NB4 (cell line): ENCODE results near the gene DYDC1.
A peak's percentile ranks its signal among the peaks of the same experiment; 100 is the strongest.
"Not testable (repeated sequence)": the region's sequence is repeated elsewhere in the genome, so short reads cannot be mapped to it uniquely, and the experiment has no call there.

Source experiments
- DNase-seq: peaks from one replicate; pipeline ENCODE4 v3.0.0; 2010; ENCODE audit warnings: low read depth
- H3K4me3 ChIP-seq: one replicate; pipeline ENCODE4 v1.5.1; 2011; ENCODE audit warnings: mild to moderate bottlenecking, low read depth, low read length, moderate library complexity
- MYC ChIP-seq: IDR thresholded peaks from 2 replicates; pipeline ENCODE4 v1.6.1; 2011; ENCODE audit warnings: low read depth, low read length
- POLR2A ChIP-seq: IDR thresholded peaks from 2 replicates; pipeline ENCODE4 v1.6.1; 2011; ENCODE audit warnings: mild to moderate bottlenecking; ENCODE audit not compliant: insufficient read length; ENCODE audit errors: extremely low read depth
- TF ChIP-seq, protein P1 (sequence below): IDR thresholded peaks from 2 replicates; pipeline ENCODE4 v1.6.1; 2011; ENCODE audit warnings: low read depth, low read length
- TF ChIP-seq, protein P2 (sequence below): IDR thresholded peaks from one replicate; pipeline ENCODE4 v1.5.1; 2012; ENCODE audit warnings: low read depth, low read length

Gene DYDC1

DNA sequence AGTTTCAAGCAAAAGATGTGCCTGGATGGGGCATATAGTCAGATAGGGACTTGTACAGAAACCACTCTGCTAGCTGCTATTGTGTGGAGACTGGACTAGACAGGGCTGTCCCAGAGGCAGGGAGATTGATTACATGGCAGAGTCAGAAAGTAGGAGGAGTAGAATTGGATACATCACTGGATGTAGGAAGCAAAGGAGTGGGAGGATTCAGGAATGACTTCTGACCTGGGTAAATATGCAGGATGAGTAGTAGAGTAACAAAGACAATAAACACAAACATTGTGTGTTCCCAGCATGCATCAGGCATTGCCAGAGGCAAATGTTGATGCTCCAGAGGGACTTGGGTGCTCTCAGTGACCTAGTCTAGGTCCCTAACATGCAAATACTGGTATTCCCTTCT, 36.2 kb downstream of the DYDC1 start:
- TF ChIP-seq POLR2A = no peak
- no peak for TF ChIP-seq MYC
- TF ChIP-seq, protein P1, sequence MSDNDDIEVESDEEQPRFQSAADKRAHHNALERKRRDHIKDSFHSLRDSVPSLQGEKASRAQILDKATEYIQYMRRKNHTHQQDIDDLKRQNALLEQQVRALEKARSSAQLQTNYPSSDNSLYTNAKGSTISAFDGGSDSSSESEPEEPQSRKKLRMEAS = no peak
- TF ChIP-seq, protein P2, sequence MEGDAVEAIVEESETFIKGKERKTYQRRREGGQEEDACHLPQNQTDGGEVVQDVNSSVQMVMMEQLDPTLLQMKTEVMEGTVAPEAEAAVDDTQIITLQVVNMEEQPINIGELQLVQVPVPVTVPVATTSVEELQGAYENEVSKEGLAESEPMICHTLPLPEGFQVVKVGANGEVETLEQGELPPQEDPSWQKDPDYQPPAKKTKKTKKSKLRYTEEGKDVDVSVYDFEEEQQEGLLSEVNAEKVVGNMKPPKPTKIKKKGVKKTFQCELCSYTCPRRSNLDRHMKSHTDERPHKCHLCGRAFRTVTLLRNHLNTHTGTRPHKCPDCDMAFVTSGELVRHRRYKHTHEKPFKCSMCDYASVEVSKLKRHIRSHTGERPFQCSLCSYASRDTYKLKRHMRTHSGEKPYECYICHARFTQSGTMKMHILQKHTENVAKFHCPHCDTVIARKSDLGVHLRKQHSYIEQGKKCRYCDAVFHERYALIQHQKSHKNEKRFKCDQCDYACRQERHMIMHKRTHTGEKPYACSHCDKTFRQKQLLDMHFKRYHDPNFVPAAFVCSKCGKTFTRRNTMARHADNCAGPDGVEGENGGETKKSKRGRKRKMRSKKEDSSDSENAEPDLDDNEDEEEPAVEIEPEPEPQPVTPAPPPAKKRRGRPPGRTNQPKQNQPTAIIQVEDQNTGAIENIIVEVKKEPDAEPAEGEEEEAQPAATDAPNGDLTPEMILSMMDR = no peak
- DNase-seq = no peak
- no peak overlapping the region for H3K4me3 ChIP-seq

DNA sequence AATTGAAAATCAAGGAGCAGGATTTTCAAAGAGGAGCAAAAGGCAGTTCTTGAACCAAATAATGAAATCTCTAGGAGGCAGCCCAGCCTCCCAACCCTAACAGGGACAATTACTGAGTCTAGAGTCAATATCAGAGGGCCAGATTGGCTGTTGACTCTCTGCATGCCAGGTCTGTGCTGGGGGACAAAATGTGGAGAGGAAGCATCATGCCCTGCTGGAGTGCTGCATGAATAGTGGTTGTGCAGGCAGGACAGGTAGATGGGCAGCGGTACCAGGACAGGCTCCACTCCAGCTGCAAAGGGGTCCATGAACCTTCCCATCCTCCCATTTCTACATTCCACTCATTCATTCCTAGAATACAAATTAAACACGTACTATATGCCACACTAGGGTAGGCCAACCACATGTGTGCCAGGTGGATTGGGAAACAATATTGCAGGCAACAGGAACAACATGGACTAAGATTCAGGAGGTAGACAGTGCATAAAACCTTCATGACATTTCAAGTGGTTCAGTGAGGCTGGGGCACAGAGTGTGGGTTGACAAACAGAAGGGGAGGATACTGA, 36.7 kb downstream of the DYDC1 start:
- no peak overlapping the region for H3K4me3 ChIP-seq
- no peak for DNase-seq
- no peak for TF ChIP-seq MYC

DNA sequence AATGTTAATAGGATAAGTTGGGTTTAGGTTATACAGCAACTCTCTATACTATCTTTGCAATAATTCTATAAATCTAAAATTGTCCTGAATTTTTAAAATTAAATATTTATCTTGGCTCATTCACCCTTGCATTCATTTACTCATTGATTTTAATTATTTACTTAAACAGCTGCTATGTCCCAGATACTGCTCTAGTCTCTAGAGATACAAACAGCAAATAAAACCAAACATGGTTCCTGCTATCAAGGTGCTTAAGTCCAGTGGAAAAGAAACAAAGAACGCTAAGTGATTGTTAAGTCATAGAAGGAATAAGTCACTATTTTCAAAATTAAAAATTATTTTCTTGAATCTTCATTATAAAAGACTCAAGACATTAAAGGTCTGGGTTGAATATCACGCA, 37.2 kb downstream of the DYDC1 start:
- DNase-seq = no peak
- no peak for TF ChIP-seq POLR2A
- TF ChIP-seq, protein P2 = no peak
- no peak for TF ChIP-seq MYC
- TF ChIP-seq, protein P1 = no peak
- H3K4me3 ChIP-seq = no peak overlapping the region

DNA sequence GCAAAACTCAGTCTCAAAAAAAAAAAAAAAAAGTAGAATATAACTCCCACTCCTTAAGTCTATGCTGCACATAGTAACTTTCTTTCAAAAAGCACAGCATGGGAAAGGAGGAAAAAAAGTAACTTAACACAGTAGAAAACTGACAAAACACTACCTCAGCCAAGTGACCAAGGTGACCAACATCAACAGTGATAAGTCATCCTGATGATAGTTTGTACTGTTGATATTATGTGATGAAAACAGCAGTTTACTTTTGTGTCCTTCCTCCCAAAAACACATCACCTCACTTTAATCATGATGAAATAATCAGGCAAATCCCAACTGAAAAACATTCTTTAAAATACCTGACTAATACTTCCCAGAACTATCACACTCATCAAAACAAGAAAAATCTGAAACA, 37.8 kb downstream of the DYDC1 start:
- DNase-seq = no peak
- H3K4me3 ChIP-seq = no peak overlapping the region
- no peak for TF ChIP-seq POLR2A
- TF ChIP-seq, protein P2 = no peak
- no peak for TF ChIP-seq MYC
- TF ChIP-seq, protein P1 = no peak

DNA sequence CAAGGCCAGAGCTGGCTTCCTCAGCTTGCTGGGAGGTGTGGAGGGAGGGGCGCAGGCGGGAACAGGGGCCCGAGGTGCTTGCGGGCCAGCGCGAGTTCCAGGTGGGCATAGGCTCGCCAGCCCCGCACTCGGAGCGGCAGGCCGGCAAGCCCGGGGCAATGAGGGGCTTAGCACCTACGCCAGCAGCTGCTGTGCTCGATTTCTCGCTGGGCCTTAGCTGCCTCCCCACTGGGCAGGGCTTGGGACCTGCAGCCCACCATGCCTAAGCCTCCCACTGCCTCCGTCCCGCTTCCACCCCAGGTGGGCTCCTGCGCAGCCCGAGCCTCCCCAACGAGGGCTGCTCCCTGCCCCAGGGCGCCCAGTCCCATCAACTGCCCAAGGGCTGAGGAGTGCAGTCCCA, 41.2 kb downstream of the DYDC1 start:
- DNase-seq = no peak
- no peak overlapping the region for H3K4me3 ChIP-seq
- TF ChIP-seq, protein P2 = no peak
- TF ChIP-seq, protein P1 = no peak
- TF ChIP-seq POLR2A (no peak), MYC (no peak)

DNA sequence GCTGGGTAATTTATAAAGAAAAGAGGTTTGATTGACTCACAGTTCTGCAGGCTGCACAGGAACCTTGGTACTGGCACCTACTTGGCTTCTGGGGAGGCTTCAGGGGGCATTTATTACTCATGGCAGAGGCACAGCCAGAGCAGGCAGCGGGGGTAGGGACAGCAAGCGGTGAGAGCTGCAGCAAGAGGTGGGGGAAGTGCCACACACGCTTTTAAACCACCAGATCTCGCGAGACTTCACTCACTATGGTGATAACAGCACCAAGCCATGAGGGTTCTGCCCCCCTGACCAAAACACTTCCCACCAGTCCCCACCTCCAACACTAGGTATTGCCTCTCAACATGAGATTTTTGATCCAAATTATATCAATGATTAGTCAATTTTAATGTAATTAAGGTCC, 43.0 kb downstream of the DYDC1 start:
- DNase-seq = peak; percentile 7
- TF ChIP-seq POLR2A = no peak
- TF ChIP-seq, protein P1 = no peak
- TF ChIP-seq, protein P2 = no peak
- TF ChIP-seq MYC = no peak
- H3K4me3 ChIP-seq = no peak overlapping the region

DNA sequence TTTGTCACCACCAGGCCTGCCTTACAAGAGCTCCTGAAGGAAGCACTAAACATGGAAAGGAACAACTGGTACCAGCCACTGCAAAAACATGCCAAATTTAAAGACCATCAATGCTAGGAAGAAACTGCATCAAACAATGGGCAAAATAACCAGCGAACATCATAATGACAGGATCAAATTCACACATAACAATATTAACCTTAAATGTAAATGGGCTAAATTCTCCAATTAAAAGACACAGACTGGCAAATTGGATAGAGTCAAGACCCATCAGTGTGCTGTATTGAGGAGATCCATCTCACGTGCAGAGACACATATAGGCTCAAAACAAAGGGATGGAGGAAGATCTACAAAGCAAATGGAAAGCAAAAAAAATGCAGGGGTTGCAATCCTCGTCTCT, 50.6 kb downstream of the DYDC1 start:
- H3K4me3 ChIP-seq, DNase-seq: not testable (repeated sequence)
